Skeletal muscle tissue (tissue), 4 donors: ENCODE measurements around the gene LSM8. TPM values are rescaled to one million over a fixed set of nuclear protein-coding genes. Genes with fewer than 3 reads are reported as not detected.
"Not testable (repeated sequence)": the region's sequence is repeated elsewhere in the genome, so short reads cannot be mapped to it uniquely, and the experiment has no call there.

Experiments used
- H3K27ac ChIP-seq: one replicate; pipeline ENCODE4 v1.7.0; 2013; ENCODE audit warnings: mild to moderate bottlenecking, low read depth, low read length, inconsistent platforms
- H3K27me3 ChIP-seq, 3 donors: one replicate each; pipeline ENCODE4 v1.7.0; 2013; ENCODE audit warnings: low read length in 3 of 3; ENCODE audit not compliant: control insufficient read depth in 3 of 3, insufficient read depth in 3 of 3
- H3K36me3 ChIP-seq, 3 donors: one replicate each; pipeline ENCODE4 v1.7.0; 2013; ENCODE audit warnings: low read length in 3 of 3; ENCODE audit not compliant: control insufficient read depth in 3 of 3, insufficient read depth in 3 of 3
- H3K4me1 ChIP-seq, 3 donors: one replicate each; pipeline ENCODE4 v1.7.0; 2013; ENCODE audit warnings: low read length in 3 of 3, mild to moderate bottlenecking in 3 of 3; ENCODE audit not compliant: control insufficient read depth in 3 of 3, insufficient read depth in 3 of 3
- H3K4me3 ChIP-seq, 3 donors: one replicate each; pipeline ENCODE4 v1.7.0; 2013; ENCODE audit warnings: low read length in 3 of 3
- H3K9ac ChIP-seq, 3 donors: one replicate each; pipeline ENCODE4 v1.7.0; 2013; ENCODE audit warnings: low read length in 3 of 3, mild to moderate bottlenecking in 3 of 3, moderate library complexity in 2 of 3, low read depth in 1 of 3
- H3K9me3 ChIP-seq, 3 donors: one replicate each; pipeline ENCODE4 v1.7.0; 2013; ENCODE audit warnings: low read length in 3 of 3; ENCODE audit not compliant: control insufficient read depth in 3 of 3
- total RNA-seq: library from RNA; depleted of rRNA; stranded (reverse); fragments of >200 nt; gene quantifications from one replicate; pipeline ENCODE4 v1.2.3, GENCODE V29; 2014
- donor health status: Osteomylitis.

The LSM8 gene
- total RNA-seq, 1 donor from 2014 or later, result 20.9 TPM

- Histone ChIP-seq H3K27ac (no peak overlapping the region), H3K4me1 (no peaks in the 10 kb centered on the region), H3K9me3 (no peaks in the 10 kb centered on the region), H3K27me3 (no peaks in the 10 kb centered on the region), H3K4me3 (no peak overlapping the region), H3K9ac (no peak overlapping the region), H3K36me3 (no peaks in the 10 kb centered on the region)
Measured at GRCh38 chr7:118232837-118233236, 48.9 kb downstream of the LSM8 start.

GRCh38 chr7:118233799-118234198 lies 49.8 kb downstream of the LSM8 start:
- no peak overlapping the region for H3K4me3 ChIP-seq
- no peak overlapping the region for H3K9ac ChIP-seq
- H3K9me3 ChIP-seq, result no peaks in the 10 kb centered on the region
- H3K27ac ChIP-seq, result no peak overlapping the region
- H3K36me3 ChIP-seq, result no peaks in the 10 kb centered on the region
- H3K4me1 ChIP-seq, result no peaks in the 10 kb centered on the region
- no peaks in the 10 kb centered on the region for H3K27me3 ChIP-seq

- Histone ChIP-seq H3K4me3 (no peak overlapping the region), H3K9ac (no peak overlapping the region), H3K27me3 (no peaks in the 10 kb centered on the region), H3K9me3 (no peaks in the 10 kb centered on the region), H3K4me1 (no peaks in the 10 kb centered on the region), H3K36me3 (no peaks in the 10 kb centered on the region), H3K27ac (no peak overlapping the region)
Measured at GRCh38 chr7:118239014-118239413, 55.0 kb downstream of the LSM8 start.

GRCh38 chr7:118240320-118240719 lies 56.4 kb downstream of the LSM8 start:
- not testable (repeated sequence) for H3K27ac ChIP-seq, H3K9ac ChIP-seq, H3K4me3 ChIP-seq, H3K36me3 ChIP-seq, H3K4me1 ChIP-seq, H3K9me3 ChIP-seq, H3K27me3 ChIP-seq

Other genes starting within 250 kb of the LSM8 start
- gene ANKRD7, start 40.5 kb downstream of the LSM8 start, total RNA-seq, result 3.1 TPM